ENCODE measurements around the gene RAB30. TPM values are rescaled to one million over a fixed set of nuclear protein-coding genes. Genes with fewer than 3 reads are reported as not detected.

The RAB30 gene
- total RNA-seq, 1 donor, result 12.5 TPM

GRCh38 chr11:83064011-83064410 lies 7.7 kb downstream of the RAB30 start:
- no peak for TF ChIP-seq CTCF (IDR thresholded peaks at IDR 0.05; ENCODE audit: insufficient read depth, low read depth, low read length)
- no peak for DNase-seq (ENCODE audit: low read depth)
- no peak overlapping the region for H3K4me3 ChIP-seq (ENCODE audit: low read depth, low read length)

DNA sequence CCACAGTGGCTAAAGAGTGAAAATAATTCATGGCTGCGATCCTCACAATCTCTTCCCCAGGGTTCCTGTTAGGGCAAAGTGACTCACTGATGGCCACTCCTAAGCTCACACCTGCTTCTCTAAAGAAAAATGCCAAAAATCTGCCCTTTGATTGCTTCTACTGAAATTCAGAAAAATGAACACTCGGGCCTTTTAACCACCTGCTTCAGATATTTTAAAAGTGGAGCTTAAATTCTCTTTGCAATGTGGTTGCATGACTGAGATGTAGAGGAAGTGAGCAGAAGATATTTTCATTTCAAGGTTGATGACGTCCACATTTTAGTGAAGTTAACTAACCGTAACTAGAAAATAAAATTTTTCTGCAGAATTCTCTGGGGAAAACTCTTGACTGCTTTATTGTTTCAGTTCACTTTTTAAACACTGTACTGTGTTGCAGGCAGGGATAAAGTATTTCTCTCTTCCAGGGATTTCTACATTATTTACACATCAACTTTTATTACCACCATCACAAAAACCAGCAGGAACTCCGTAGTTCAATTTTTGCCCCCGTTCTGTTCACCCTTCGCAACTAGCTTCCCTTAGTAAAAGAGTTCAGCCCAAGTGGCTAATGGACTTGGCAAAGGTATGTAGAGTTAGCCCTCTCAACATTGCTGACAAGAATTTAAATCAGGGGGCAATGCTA lies 8.5 kb downstream of the RAB30 start:
- no peak for TF ChIP-seq CTCF (IDR thresholded peaks at IDR 0.05; ENCODE audit: insufficient read depth, low read depth, low read length)
- DNase-seq (ENCODE audit: low read depth), result peak; percentile 55
- H3K4me3 ChIP-seq (ENCODE audit: low read depth, low read length), result no peak overlapping the region

GRCh38 chr11:83061883-83062282 lies 9.8 kb downstream of the RAB30 start:
- TF ChIP-seq CTCF (IDR thresholded peaks at IDR 0.05; ENCODE audit: insufficient read depth, low read depth, low read length), result no peak
- no peak for DNase-seq (ENCODE audit: low read depth)

DNA sequence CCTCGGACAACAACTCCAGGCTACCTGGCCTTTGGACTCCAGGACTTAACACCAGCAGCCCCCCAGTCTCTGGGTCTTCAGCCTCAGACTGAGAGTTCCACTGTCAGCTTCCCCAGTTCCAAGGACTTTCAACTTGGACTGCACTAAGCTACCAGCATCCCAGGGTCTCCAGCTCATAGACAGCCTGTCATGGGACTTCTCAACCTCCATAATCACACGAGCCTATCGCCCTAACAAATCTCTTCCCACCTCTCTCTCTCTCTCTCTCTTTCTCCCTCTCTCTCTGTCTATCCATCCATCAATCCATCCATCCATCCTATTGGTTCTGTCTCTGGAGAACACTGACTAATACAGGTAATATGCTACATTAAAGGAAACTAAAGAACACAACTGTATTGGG lies 10.7 kb downstream of the RAB30 start:
- DNase-seq (ENCODE audit: low read depth), result no peak
- no peak for TF ChIP-seq CTCF (IDR thresholded peaks at IDR 0.05; ENCODE audit: insufficient read depth, low read depth, low read length)
- H3K4me3 ChIP-seq (ENCODE audit: low read depth, low read length), result no peak overlapping the region

More at GRCh38 chr11:83061883-83062282, 9.8 kb downstream of the RAB30 start:
- no peak overlapping the region for H3K4me3 ChIP-seq (ENCODE audit: low read depth, low read length)

- no peak for TF ChIP-seq CTCF (IDR thresholded peaks at IDR 0.05; ENCODE audit: insufficient read depth, low read depth, low read length)
- no peak for DNase-seq (ENCODE audit: low read depth)
- H3K4me3 ChIP-seq (ENCODE audit: low read depth, low read length), result no peak overlapping the region
Measured at GRCh38 chr11:83057721-83058120, 14.0 kb downstream of the RAB30 start.

DNA sequence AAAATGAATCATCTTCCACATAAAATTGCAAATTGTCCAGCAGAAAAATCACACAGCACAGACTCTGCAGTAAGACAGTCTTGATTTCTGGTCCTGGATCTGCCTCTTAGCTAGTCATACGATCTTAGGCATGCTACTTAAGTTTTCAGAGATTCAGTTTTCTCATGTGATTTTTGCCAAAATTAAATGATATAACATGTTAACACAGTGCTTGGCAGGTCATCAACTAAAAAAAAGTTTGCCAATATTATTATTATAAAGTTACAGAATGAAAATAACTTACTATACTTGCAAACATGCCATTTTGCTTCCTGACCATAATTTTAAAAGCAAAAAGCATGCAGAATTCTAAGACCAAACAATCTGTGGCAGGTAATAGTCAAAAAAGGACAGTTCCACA lies 15.1 kb downstream of the RAB30 start:
- no peak for TF ChIP-seq CTCF (IDR thresholded peaks at IDR 0.05; ENCODE audit: insufficient read depth, low read depth, low read length)
- DNase-seq (ENCODE audit: low read depth), result no peak
- H3K4me3 ChIP-seq (ENCODE audit: low read depth, low read length), result no peak overlapping the region

DNA sequence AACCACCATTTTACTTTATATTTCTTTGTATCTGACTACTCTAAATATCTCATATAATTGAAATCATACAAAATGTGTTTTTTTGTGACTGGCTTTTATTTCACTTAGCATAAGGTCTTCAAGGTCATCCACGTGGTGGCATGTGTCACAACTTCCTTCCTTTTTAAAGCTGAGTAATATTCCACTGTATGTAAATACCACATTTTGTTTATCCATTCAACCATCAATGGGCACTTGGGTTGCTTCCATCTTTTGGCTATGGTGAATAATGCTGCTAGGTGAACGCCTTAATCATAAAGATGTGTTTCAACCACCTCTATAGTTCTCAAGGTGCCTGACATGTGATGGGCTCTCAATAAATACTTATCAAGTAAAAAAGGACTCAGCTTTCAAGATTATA lies 15.5 kb downstream of the RAB30 start:
- no peak overlapping the region for H3K4me3 ChIP-seq (ENCODE audit: low read depth, low read length)
- DNase-seq (ENCODE audit: low read depth), result no peak
- TF ChIP-seq CTCF (IDR thresholded peaks at IDR 0.05; ENCODE audit: insufficient read depth, low read depth, low read length), result no peak
